SKM-1 treated with dmso at 0.1 percent for 144 hours (cell line): ENCODE results near the gene MAP1LC3A.

ENCODE experiments used
- DNase-seq: peaks from one replicate; lab custom pipeline; 2025; ENCODE audit not compliant: unreplicated experiment; lab: John Stamatoyannopoulos, UW

The MAP1LC3A gene

DNA sequence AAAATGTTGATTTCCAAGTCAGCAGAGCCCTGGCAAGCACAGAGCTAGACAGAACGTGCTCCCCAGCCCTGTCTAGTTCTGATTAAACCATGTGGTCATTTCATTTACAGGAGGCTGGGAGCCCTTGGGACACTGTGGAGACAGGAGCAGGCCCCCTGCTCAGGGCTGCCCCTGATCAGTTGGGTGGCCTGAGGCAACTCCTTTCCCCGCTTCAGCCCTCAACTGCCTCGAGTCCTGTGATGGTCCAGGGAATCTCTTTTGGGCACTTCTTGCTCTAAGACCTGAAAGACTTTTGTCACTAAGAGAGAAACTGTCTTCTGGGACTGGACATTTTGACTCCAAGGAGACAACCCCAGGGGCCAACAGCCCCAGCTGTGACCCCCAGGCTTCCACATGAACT, 28.8 kb upstream of the MAP1LC3A start:
- no peak for DNase-seq

DNA sequence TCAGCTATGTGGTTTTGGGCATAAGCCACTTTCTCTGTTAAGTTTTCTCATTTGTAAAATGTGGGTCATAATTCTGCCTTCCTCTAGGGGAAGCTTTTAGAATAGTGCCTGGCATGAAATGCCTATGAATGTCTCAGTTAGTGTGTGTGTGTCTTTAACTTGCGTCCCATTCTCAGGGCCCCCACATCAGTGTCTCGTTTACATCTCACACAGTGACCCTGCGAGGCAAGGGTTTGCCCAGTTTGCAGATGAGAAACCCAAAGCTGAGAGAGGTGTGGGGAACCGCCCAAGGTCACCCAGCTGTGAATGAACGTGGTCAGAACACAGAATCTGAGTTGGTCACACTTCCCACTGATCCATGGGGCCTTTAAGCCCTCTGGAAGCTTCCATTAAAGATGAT, 28.2 kb upstream of the MAP1LC3A start:
- no peak for DNase-seq

DNA sequence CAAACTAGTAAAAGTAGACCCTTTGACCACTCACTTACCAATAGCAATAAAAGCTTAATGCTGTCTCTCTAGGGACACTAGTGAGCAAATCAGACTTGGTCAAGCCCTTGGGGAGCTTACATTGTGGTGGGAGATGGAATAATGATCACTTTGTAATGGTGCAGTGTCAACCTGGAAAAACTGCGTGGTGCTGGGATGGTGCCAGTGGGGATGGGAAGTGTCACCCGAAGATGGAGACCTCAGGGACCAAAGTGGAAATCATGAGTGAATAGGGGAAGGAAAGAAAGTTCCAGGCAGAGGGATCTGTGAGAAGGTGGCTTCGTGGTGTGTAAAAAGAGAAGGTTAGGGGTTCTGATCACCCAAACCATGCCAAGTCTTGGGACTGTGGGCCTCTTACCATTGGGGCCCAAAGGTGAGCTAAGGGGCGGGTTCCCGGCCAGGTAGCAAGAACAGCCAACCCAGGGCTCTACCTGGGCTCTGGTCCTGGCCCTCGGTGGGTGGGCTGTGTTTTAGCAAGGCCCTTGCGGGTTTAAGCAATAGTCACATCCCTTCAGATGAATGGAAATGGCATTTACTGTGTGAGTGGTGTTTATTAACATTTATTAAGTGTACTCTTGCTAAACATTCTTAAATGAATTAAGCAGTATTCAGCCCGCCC, 26.8 kb upstream of the MAP1LC3A start:
- no peak for DNase-seq

DNA sequence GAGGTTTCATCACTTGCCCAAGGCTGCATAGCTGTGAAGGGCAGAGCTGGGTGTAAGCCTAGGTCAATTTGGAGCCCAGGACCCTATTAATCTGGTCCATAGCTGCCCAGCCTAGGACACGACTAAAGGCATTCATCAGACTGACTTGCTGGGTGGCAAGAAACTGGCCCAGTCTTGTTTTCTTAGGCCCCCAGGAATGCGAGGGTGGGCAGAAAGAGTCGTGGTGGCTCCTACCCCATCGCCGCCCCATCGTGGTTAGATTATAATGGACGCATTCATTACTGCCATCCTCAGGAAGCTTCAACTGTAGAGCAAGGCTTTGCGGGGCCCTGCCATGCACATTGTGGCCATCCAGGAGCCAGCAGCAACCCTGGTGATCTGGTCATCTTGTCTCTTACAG, 26.2 kb upstream of the MAP1LC3A start:
- no peak for DNase-seq

DNA sequence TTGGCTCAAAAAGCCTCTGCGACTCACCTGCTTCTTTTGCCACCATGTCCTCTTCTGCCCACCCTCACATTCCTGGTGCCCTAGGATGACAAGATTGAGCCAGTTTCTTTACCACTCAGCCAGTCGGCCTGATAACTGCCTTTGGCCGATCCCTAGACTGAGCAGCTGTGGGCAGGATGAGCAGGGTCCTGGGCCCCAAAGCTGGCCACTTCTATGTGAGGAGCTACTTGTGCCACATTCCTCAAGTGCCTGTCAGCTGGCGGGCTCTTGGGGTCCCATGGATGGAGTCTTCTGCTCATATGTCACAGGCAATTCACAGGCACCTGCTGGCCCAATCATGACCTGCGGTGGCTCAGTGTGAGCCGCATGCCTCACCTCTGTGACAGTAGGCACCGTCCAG, 25.8 kb upstream of the MAP1LC3A start:
- no peak for DNase-seq

DNA sequence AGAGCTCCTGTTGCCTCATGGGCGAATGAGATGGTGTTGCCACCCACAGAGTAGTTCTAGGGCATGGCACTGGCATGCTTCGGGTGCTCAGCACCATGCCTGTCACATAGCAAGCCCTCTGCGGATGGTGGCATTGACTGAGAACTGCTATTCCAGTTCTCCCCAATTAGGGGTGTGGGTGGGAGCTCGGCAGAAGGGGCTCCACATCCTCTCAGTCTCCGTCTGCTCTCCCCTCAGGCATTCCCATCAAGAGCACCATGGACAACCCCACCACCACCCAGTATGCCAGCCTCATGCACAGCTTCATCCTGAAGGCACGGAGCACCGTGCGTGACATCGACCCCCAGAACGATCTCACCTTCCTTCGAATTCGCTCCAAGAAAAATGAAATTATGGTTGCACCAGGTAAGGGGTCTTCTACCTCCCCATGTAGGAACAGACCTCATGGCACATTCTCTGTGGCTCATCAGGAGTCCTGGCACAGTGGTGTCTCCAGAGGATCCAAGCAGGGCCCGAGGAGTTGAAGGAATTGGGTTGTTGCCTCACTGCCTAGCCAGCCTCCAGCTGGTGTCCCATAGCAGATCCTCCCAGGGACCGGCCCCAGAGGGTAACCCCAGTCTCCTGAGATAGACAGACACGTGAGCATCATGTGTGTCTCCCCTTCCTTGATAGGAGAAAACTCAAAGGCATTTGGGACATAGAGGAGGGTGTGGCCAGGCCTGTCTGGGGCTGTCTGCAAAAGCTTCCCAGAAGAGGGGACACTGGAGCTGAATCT, 23.9 kb upstream of the MAP1LC3A start:
- no peak for DNase-seq

DNA sequence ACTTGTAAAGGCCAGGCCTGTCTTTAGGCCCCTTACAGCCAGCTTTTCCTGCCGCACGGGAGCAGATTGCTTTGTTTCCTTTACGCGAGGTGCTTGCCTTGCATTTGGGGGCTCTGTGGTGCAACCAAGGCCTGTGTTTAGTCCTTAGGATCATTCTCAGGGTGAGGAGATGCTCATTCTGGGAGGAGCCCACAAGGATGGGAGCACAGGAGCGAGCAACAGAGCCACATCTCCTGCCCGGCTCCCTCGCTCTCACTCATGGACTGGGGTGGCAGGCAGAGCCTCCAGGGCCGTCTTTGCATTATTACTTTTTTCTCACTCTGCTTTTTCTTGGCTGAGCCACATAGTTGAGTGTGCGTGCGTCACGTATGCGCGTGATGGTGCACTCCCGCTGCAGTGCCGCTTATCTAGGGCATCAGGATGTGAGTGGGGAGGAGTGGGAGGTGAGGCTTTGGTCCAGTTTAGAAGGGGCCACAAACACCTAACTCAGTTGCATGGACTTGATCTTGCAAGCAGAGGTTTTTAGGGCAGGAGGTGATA, 23.1 kb upstream of the MAP1LC3A start:
- no peak for DNase-seq

DNA sequence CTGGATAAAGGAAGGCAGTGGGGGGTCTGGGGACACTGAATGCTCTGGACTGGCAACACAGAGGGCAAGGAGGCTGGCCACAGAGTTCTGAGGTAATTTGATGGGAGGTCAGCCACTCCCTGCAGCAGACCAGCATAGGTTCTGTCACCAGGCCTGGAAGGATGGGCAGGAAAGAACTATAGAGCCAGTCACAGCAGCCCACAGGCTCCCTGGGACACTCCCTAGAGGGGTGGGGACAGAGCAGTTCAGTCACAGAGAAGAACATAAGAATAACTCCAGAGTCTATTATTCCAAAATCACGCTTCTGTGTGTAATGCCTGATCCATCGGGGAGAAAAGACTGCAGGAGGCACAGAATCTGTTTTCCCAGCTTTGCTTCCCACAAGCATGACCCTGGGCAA, 22.7 kb upstream of the MAP1LC3A start:
- DNase-seq, result no peak

DNA sequence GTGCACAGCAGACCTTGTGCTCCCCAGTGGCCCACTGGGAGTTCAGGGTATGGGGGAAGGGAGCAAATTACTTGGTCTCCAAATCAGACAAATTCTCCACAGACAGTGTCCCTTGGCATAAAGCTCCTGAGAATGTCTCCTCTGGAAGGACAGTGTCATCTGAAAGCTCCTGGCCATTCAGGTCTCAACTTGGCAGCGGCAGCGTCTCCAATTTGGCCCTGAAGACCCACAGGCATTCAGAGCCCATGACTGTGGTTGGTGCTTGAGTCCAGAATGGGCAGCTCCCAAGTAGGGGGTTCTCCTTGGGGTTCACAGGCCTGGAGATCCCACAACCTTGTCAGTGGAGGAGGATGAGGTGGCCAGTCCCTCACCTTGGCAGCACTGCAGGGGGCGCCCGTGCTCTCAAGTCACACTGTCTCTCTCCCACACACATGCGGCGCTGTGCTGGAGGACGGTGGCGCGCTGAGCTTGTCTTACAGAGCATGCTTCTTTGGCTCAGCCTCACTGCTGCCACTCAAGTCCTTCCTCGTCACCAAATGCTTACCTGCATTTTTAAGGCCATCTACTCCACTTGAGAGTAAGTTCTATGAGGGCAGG, 21.6 kb upstream of the MAP1LC3A start:
- peak; percentile 39 for DNase-seq

DNA sequence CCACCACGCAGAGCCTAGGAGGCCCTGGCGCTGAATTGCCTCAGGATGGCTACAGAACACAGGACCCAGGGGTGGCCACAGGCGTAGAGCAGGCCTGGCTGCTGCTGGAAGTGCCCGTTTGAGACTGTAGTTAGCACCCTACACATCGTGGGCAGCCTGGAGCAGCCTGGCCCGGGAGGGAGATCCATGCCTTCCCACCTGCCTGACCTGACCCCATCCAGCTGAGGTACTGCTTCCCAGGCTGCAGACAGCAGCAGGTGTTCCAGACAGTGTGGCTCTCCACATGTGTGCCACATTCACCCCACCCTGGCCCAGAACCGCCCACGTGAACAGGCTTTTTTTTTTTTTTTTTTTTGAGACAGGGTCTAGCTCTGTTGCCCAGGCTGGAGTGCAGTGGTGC, 20.9 kb upstream of the MAP1LC3A start:
- DNase-seq, result no peak

DNA sequence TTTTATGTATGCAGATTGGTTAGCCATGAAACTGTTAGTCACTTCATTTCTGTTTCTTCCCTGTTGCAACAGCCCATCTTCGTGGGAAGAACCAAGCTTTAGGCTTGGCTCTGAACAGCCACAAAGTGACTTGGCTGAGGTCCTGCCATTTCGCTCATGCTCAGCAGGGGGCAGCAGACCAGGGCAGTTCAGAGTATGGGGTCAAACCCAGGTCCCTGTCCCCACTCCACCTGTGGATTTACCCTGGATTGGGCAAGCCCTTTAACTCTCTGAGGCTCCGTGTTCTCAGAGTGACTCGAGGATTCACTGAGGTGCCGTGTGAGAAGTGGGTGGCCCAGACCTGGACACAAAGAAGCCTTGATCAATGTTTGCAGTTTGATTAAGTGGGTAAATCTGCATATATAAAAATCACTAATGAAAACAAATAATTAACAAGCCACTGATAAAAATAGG, 19.8 kb upstream of the MAP1LC3A start:
- DNase-seq, result peak; percentile 60

DNA sequence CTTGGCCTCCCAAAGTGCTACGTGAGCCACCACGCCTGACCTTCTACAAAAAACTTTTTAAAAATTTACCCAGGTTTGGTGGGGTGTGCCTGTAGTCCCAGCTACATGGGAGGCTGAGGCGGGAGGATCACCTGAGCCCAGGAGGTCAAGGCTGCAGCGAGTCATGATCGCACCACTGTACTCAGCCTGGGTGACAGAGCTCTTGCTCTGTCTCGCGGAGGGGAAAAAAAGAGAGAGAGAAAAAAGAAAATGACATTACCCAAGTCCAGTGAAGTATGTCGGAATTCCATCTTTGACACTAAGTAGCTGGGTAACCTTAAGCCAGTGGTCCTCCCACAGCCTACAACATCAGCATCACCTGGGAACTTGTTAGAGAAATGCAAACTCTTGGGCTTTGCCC, 18.8 kb upstream of the MAP1LC3A start:
- DNase-seq, result no peak

DNA sequence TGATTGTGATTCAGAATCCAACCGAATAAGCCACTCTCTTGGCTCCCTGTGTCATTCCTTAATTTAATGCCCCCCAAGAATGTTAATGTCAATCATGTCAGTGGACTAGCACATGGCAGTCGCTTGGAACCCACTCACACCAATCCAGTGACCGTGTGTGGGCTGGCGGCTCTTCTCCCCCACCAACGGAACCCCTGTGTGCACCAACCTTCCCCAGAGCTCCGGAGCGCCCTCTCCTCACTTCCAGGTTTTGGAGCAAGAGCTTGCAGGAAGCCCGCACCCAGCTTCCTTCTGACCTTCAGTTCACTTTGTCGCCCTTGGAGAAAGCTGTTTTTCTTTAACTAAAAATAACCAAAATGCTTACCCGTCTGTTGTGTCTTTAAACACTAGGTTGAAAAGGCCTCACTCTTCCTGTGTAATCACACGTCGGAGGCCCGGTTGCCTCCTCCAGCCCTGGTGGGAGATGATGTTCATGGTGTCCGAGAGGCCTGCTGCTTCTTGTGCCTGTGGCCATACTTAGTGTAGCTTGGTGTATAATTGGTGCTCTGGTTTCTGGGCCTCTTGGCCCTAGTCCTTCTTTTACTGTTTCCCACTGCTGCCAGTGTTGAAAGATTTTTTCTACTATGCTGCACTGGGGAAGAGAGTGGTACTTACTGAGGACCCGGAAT, 17.8 kb upstream of the MAP1LC3A start:
- DNase-seq, result no peak

DNA sequence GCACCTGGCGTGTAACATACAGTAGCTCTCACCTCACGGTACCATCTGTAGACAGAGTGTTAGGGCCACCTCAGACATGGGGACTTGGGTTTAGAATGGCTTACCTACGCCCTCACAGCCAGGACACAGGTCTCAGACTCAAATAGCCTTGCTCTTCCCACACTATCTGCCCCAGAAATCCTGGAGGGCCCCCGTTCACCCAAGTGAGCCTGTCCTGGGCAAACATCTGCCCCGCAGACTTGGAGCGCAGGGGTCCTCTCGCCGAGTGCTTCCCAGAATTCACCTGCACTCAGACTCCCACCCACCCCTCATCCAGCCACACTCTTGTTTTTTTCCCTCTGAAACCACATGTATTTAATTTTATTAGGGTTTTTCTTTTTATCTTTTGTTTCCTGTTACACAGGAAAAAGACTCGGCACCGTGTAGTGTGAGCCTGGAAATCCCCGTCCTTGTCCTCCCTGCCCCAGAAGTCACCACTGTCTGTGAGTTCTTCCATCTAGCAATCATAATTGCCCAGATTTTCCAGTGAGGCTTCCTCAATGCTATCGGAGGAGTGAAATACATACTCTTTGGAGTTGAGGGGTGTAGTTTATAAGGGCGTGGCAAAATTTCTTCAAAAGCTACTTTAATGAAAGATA, 17.1 kb upstream of the MAP1LC3A start:
- DNase-seq, result no peak

DNA sequence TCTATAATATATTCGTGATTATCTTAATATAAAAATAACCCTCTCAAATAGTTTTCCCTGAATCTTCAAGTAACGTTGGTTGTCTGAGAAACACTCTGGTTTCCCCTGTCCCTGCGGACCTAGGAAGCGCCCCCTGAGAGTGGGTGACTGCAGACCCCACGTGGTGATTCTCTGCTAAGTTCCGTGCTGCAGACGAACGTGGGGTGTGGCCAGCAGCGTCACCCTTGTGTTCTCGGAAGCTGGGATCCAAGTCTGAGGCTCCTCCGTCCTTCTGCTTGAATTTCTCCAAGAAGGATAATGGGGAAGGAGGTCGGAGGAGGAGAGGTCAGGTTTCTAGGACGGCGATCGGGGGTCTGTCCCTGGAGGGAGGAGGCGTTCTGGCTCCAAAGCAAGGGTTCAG, 16.6 kb upstream of the MAP1LC3A start:
- DNase-seq, result no peak

DNA sequence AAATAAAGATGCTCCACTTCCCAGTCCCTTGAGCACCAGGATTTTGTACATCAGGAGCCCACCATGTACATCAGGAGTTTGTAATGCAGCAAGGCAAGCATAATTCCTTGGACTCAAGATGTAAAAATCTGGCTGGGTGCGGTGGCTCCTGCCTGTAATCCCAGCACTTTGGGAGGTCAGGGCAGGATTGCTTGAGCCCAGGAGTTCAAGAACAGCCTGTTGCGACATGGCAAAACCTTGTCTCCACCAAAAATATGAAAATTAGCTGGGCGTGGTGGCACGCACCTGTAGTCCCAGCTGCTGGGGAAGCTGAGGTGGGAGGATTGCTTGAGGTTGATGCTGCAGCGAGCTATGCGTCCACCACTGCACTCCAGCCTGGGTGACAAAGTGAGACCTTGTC, 16.1 kb upstream of the MAP1LC3A start:
- DNase-seq, result no peak

DNA sequence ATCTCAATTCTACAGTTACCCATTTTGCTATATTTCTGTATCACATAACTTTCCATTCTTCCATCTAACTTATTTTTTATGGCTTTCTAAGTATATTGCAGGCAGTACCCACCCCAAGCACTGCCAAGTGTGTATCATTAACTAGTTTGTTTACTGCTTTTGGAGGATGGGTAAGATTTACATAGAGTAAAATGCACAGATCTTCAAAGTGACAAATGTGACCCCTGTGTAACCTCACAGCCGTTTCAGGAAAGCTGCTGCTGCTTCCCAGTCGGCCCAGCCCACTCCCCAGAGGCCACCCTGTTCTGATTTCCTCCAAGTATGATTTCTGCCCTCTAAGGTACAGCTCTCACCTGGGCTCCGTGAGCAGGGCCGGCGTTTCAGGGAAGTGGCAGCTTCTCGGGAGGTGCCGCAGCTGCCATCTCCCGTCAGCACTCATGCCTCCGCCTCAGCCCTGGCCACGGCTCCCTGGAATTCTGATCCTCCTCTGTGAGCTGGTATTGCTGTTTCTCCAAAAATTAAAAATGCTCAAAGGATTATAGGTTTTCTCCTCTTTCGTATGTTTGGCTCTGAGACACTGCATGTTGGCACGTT, 15.0 kb upstream of the MAP1LC3A start:
- no peak for DNase-seq

DNA sequence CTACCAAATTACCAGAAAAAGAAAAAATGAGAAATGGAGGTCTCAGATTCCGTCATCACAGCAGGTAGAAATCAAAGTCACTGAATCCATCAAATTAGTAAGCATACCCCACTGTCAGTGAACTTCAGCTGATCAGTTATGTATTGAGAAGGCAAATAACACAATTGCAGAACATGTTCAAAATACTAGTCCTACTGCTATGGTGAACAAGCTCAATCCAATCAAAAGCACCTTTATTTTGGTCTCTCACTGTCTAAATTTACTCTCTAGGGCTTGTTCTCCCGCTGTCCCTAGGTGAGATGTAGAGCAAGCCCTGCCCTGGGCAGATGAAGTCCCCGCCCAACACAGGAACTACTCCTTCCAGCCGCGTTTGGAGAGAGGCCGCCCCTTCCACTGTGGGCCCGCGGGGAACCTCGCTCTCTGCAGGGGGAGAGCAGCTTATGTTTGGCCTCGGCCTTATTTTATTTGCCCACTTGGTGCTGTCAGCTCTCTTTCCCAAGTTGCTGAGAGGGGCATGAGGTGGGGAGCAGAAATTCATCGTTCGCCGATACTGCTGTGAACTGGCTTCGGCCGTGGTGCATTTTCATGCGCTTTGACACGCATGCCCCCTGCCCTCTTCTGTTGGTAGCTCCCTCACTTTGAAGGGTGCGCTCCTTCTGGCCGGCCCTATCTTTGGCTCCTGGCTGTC, 14.3 kb upstream of the MAP1LC3A start:
- no peak for DNase-seq

DNA sequence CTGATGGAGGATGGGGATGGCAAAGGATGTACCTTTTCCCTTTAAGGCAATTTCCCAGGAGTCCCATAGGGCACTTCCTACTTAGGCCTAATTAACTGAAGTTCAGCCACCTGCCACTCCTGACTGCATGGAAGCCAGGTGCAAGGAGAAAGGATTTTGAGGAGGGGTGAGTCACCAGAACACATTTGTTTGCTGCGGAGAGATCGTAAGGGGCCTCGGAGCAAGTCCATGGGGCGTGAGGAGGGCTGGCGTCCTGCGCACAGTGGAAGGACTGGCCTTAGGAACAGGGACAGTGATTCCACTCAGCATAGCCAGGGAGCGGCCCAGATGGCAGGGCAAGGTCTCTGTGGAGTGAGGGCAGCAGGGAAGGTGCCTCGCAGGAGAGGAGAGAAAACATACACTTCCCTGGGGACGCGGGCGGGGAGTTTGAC, 11.8 kb upstream of the MAP1LC3A start:
- DNase-seq, result no peak
